Activated CD8-positive, alpha-beta memory T cell treated with anti-CD3 and anti-CD28 coated beads for 4 hours (primary cell): ENCODE results near the gene CASK.

Source experiments
- DNase-seq, 2 donors: peaks; one replicate each; pipeline ENCODE4 v3.0.0-alpha.2; 2020; ENCODE audit warnings: low read depth in 2 of 2

Gene CASK

GRCh38 chrX:41837270-41837944, 85.9 kb downstream of the CASK start:
- no peak for DNase-seq

GRCh38 chrX:41828826-41829225, 94.5 kb downstream of the CASK start:
- no peak for DNase-seq

DNA sequence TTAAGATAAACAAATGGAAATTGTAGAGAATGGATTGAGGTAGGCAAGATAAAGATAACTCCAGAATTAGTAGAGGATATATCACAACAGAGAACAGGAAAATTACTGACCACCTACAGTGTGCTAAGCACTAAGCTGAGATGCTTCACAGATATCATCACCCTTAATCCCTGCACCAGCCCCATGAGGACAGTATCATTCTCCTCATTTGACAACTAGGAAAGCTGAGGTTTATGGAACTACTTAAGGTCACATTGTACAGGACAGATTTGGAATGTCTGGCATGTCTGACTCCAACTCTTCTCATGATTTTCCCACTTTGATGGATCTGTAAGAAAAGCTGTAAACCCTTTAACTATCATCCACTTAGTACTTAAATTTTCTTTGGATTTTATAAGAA, 95.5 kb downstream of the CASK start:
- DNase-seq = no peak

- DNase-seq = no peak
Observed at GRCh38 chrX:41825796-41826195, 97.6 kb downstream of the CASK start.

DNA sequence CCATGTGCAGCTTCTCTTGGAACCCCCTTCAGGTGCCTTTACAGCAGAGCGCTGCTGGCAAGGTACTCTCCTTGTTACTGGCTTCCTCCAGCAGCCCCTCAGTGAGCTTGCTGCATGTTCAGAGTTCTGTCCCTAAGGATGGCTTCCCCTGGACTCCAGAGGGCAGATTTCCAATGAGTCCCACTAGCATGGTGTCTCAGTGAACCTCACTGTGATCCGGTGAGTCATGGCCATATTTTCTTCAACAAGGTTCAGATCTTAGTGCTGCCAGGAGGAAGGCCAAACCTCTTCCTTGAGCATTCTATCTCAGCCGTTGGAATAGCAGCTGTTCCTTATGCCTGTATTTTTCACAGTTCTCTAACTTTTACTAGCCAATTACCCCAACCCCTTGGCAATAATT, 98.8 kb downstream of the CASK start:
- DNase-seq = no peak

DNA sequence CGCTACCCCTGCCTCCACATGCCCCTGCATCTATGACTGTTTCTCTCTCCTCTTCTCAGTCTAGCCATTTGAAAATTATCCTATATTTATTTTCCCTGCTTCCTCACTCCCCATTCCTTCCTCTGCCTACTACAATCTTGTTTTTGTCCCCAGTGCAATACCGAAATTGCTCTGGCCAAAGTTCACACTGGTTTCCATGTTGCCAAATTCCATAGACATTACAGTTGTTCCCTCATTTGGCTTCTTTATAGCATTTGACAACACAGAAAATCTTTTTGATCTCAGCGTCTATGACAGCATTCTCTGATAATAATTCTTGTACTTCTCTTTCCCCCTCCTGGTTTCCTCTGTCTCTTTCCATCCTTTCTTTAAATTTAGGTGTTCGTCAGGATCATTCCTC, 100.0 kb downstream of the CASK start:
- no peak for DNase-seq

DNA sequence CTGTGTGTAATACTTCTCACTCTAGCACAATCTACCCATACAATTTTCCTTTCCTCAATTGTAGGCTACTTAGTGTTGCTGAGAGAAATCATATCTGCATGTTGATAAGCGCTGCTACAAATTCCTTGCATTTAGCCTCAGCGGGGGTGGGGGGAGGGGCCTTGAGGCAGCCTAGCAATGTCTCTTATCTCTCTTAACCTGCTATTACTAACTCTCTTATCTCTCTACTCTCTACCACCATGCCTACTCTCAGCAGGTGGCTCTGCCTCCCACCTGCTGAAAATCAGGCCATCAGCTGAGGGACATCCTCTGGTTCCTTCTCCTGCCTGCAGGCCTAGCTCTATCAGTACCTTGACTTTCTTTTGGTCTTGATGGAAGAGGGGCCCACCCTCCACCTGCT, 100.5 kb downstream of the CASK start:
- DNase-seq = no peak

- no peak for DNase-seq
Observed at GRCh38 chrX:41808047-41808446, 115.3 kb downstream of the CASK start.

GRCh38 chrX:41802958-41803357, 120.4 kb downstream of the CASK start:
- no peak for DNase-seq

DNA sequence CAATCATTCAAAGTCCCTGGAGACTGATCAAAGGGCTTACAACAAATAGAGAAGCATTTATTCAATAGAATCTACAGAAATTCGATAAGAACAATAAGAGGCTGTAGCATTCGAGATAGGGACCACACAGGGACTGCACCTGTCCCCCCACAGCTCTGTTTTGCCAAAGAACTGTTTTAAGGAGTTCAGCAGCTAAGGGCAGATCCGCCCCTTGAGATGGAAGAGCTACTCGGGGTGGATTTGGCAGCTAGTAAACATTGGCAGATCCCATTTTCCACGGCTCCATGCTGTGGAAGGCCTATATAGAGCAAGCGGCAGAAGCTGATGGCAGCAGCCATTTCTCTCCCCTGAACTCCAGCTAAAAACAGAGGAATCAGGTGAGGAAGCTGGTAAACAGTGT, 123.7 kb downstream of the CASK start:
- DNase-seq = no peak

GRCh38 chrX:41796577-41796976, 126.8 kb downstream of the CASK start:
- no peak for DNase-seq

- no peak for DNase-seq
Observed at GRCh38 chrX:41796046-41796445, 127.3 kb downstream of the CASK start.

DNA sequence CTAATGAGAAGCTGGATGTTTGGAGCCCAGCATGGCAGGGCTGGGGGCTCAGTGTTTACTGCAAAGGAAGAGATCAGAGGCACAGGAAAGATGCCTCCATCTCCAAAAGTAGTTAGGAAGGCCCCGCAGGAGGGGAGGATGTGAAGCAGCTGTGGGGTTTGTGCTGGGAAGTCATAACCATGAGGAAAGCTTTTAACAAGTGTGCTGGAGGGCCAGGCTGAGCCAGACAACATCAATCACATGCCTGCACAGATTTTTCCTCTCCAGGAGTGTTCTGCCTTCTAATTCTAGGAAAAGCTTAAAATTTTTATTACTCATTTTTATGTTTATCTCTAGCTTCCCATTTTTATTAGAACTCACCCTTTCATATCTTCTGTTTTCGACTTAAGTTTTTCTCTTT, 134.0 kb downstream of the CASK start:
- DNase-seq = no peak

DNA sequence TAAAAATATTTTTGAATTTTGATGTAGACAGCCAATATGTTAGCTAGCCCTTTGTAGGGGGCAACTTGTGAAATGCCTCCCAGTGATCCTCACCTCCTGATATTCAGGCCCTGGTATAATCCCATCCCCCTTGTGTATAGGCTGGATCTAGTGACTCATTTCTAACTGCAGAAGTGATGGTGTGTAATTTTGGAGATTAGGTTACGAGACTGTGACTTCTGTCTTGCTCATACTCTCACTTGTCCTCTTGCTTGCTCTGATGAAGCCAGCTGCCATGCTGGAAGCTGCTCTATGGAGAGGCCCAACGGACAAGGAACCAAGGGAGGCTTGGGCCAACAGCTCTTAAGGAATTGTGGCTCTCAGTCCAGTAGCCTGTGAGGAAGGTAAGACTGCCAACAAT, 137.7 kb downstream of the CASK start:
- DNase-seq = no peak

DNA sequence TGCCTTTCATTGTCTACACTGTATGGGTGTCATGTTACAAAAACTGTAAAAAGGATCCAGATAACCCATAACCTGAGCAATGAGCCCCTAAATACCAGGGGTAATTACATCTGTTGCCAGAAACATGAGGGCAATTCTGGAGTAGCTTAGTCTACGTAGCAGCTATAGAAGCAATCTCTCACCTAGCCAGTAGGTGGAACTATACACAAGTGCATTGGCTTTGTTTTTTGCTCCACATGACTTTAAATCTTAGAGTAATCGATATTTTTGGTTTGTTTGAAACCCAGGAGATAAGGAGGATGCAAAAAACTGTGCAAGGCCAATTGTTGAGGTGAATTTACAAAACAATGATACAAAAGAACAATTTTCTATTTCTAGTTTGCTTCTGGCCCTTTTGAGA, 141.9 kb downstream of the CASK start:
- DNase-seq = no peak

DNA sequence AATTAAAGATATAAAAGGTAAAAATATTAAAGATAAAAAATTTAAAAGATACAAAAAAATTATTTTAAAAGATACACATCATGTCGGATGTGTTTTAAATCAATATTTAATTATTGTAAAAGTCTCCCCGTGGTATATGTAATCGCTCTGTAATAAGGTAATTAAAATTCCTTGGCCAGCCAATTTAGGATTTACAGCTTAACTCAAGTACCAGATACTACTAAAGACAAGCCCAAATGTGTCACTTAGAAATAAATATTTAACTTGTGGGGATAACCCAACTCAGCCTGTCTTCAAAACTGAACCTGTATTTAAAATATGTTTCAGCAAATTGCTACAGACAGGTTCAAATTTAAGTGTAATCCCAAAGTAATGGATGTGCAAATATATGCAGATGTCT, 143.4 kb downstream of the CASK start:
- DNase-seq = no peak

DNA sequence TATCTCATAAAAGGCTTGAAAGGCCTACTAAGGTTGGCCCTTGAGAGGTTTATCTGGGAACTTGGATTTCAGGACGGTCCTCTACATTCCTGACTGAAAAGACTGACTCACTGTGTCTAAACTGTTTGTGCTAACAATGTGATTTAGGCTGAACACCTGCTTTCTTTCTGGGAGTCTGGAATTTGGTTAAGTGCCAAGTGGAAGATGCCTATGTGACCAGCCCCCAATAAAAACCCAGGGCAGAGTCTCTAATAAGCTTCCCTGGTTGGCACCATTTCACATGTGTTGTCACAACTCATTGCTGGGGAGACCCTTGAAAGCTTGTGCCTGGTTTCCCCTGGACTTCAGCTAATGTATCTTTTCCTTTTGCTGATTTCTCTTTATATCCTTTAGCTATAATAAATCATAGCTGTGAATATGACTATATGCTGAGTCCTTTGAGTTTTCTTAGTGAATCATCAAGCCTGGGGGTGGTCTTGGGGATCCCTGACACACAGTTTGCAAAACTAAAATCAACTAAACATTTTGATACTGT, 144.3 kb downstream of the CASK start:
- no peak for DNase-seq

GRCh38 chrX:41761702-41762101, 161.7 kb downstream of the CASK start:
- no peak for DNase-seq

GRCh38 chrX:41761169-41761568, 162.2 kb downstream of the CASK start:
- no peak for DNase-seq

GRCh38 chrX:41759817-41760216, 163.5 kb downstream of the CASK start:
- no peak for DNase-seq

DNA sequence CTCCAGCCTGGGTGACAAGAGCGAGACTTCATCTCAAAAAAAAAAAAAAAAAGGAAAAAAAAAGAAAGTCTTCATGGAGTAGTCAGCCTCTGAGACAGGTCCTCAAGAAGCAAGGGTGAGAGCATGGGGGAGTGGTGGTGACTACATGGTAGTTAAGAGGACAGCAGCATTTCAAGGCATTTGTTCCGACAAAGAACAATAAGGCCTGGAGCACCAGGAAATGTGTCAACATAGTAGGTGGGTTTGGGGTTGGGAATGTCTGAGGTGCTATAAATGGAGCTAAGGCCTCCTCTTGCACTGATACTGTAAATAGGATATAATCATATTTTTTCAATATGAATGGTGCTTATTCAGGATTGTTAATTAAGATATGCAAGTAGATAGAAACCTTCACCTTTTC, 165.0 kb downstream of the CASK start:
- no peak for DNase-seq

- DNase-seq = no peak
Observed at GRCh38 chrX:41750716-41751115, 172.6 kb downstream of the CASK start.

DNA sequence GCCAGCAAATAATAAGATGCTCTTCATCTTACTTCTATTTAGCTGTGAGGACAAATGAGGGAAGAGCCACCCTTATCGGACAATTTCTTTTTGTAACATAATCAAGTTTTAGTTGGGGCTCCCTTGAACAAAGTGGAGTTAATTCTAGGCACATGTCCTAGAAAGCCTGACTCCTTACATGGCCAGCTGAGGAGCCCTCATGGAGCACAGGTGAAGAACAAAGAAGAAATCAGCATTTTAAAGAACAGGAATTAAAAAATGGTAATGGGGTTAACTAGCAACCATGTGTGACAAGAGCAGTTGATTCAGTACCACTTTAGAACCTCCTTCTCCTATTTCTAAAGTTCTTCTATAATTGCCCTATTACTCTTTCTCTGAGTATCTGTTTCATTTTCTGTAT, 183.5 kb downstream of the CASK start:
- no peak for DNase-seq

DNA sequence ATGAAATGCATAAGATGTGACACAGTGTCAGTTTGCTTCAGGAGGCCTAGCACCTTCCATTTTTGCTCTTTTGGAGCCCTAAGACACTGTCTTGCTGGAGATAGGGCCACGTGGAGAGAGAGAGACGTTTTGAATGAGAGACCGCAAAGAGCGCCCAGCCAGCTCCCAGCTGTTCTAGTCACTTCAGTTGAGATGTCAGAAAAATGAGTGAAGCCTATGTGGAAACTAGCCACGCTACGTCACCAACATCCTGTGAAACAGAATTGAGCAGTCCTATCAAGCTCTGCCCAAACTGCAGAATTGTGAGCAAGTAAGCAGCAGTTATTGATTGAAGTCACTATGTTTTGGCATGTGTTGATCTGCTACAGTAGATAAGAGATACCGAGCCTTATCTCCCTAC, 186.3 kb downstream of the CASK start:
- peak in 1 of 2 donors; percentile 3 for DNase-seq
